Omental fat pad (tissue), 4 donors: ENCODE measurements around the gene CYB5R3. TPM values are rescaled to one million over a fixed set of nuclear protein-coding genes. Genes with fewer than 3 reads are reported as not detected.

Experiments
- ATAC-seq: fragments of 150-250 bp; one replicate; pipeline ENCODE4 v1.9.1; 2016; ENCODE audit warnings: mild to moderate bottlenecking, moderate library complexity; ENCODE audit not compliant: low FRiP score
- DNase-seq: peaks from one replicate; pipeline ENCODE4 v3.0.0-alpha.2; 2019; ENCODE audit warnings: low spot score
- total RNA-seq, 4 donors: library from RNA; depleted of rRNA; stranded (reverse); fragments of >200 nt; gene quantifications; one replicate each; pipeline ENCODE4 v1.1.0, GENCODE V29; 2016
- TF ChIP-seq, protein P1 (sequence below), 3 donors: fragments of 450-650 bp; IDR thresholded peaks; one replicate each; pipeline ENCODE4 v1.5.1; 2016 to 2017; ENCODE audit warnings: antibody characterized with exemption in 3 of 3, mild to moderate bottlenecking in 3 of 3, moderate library complexity in 2 of 3

Gene CYB5R3
- total RNA-seq: 100 to 1,000 TPM; 125 to 212 (median 152) TPM

DNA sequence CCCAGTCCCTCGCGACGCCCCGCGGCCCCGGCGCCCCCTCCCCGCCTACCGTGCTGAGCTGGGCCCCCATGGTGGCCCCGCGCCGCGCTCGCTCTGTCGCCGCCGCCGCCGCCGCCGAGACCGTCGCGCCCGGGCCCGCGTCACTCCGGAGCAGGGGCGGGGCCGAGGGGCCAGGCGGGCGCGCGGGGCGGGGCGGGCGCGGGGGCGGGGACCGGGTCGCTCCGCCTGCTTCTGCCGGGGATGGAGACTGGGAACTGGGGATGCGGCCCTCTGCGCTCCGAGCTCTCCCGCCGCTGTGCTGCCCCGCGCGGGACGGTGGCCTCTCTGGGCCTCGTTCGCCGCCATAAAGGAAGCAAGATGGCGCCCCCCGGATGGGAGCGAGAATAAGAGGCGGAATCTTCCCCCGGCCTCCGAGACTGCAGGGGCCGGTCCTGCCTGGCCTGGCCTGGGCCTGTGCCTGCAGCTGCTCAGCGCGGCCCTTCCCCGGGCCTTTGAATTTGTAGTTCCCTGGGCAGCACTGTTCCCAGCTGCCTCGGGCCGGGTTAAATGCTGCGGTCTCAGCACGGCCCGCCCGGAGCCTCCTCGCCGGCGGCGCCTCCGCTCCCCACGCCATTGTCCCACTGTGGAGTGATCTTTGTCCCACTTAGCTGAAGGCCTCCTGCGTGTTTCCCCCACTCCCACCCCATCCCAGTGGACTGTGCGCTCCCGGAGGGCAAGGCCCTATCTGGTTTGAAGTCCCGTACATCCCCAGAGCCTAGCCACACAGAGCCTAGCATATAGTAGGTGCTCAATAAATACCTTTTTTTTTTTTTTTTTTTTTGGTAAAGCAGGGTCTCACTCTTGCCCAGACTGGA is at the start of gene CYB5R3:
CYB5R3 (minus strand) TSS at position 147 of the 854 bp plus-strand sequence; CDS start at position 70, 77 bp downstream.
- peak; percentile 70 for ATAC-seq
- peak; percentile 46 for DNase-seq
- TF ChIP-seq, protein P1, sequence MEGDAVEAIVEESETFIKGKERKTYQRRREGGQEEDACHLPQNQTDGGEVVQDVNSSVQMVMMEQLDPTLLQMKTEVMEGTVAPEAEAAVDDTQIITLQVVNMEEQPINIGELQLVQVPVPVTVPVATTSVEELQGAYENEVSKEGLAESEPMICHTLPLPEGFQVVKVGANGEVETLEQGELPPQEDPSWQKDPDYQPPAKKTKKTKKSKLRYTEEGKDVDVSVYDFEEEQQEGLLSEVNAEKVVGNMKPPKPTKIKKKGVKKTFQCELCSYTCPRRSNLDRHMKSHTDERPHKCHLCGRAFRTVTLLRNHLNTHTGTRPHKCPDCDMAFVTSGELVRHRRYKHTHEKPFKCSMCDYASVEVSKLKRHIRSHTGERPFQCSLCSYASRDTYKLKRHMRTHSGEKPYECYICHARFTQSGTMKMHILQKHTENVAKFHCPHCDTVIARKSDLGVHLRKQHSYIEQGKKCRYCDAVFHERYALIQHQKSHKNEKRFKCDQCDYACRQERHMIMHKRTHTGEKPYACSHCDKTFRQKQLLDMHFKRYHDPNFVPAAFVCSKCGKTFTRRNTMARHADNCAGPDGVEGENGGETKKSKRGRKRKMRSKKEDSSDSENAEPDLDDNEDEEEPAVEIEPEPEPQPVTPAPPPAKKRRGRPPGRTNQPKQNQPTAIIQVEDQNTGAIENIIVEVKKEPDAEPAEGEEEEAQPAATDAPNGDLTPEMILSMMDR (IDR thresholded peaks at IDR 0.05): no peak

DNA sequence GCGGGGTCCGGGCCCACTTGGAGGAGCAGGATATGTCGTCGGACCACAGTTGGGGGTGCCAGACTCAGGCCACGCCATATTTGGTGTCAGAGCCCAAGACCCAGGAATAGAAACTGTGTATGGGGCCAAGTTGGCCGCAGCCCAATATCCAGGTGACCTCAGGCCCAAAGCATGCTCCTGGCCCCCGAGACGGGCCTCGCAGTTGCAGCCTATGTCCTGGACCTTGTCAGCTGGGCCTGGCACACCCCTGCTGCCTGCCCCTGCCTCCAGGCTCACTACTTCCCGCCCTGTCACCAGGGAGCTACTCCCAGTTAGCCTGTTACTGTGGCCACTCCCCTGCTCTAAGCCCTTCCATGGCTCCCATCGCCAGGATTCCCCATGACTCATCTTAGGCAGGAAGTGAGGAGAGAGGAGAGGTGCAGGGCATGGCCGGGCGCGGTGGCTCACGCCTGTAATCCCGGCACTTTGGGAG is 48.4 kb upstream of the CYB5R3 start:
- TF ChIP-seq, protein P1 (IDR thresholded peaks at IDR 0.05): no peak
- DNase-seq (no peak), ATAC-seq (peak; percentile 46)

DNA sequence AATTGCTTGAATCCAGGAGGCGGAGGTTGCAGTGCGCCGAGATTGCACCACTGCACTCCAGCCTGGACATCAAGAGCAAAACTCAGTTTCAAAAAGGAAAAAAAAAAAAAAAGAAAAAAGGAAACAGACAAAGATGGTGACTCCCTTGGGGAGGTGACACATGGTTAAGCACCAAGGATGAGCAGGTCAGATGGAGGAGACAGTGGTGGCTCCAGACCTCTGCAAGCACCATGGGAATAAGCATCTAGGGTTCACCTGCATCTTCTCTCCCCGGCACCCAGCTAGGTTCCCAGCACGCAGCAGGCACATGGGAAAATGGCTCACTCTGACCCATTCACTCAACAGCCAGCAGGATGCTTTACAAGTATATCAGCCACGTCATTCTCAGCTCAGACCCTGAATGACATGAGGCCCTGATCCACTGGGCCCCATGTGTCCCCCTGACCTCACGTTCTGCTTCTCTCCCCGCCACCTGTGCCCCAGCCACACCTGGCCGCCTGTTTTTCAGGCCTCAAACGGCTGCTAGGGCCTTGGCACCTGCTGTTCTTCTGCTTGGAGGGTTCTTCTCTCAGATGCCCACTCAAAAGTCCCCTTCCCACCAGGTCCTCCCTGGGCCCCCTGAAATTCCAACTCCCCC is 47.3 kb upstream of the CYB5R3 start:
- ATAC-seq (no peak), DNase-seq (no peak)
- TF ChIP-seq, protein P1 (IDR thresholded peaks at IDR 0.05): no peak

DNA sequence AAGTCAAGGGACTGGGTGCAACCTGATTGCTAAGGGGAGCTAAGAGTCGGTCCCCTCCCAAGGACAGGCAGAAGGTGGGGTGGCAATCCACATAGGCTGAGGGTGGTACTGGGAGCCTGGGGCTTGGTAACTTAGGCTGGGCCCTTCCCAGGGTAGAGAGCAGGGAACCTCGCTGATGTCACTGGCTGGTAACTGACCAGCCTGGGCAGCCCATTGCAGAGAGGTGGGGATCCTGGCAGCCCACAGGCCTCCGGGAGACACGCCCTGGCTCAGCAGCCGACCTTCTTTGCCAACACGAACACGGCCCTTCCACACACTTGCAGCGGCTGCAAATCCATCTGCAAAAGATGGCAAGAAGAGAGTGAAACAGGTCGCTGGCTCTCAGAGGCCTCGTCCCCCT is 46.1 kb upstream of the CYB5R3 start:
- ATAC-seq (no peak), DNase-seq (no peak)
- TF ChIP-seq, protein P1 (IDR thresholded peaks at IDR 0.05): no peak

DNA sequence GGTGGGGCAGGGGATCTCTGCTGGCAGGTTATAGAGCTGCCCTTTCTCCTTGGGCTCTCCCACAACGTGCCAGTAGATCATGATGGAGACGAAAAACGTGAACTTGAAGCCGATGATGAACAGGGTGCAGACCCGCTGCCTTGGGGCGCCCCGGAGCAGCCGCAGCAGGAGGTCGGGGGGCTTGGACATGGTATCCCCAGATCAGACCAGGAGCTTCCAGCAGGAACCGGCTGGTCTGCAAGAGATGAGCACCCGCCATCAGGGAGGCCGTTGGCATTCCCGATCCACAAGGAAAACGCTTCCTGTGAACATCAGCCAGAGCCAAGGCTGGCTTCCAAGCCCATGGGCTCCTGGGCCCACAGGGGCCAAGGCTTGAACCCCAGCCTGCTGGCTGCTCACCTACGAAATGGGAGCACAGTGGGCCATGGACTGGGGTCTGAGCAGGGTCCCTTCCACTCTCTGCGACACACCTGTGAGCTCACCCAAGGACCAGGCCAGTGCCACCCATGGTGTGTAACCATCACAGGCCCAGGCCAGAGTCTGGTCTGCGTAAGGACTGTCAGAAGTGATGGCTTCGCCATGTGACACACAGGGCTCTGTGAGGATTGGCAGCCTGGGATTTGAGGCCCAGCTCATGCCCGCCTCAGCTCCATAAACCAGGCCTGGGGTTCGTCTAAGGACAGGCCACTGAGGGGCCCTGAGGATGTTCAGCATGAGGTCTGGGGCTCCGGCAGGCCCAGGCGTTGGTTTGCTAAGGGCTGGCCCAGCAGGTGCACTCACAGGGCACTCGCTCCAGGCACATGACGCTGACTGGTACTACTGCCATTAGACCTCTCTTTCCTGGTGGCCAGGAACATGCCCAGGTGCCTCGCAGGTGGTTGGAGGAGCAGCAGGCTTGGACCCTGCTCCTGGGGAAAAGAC is 44.8 kb upstream of the CYB5R3 start:
- ATAC-seq (no peak), DNase-seq (no peak)
- TF ChIP-seq, protein P1 (IDR thresholded peaks at IDR 0.05): no peak

DNA sequence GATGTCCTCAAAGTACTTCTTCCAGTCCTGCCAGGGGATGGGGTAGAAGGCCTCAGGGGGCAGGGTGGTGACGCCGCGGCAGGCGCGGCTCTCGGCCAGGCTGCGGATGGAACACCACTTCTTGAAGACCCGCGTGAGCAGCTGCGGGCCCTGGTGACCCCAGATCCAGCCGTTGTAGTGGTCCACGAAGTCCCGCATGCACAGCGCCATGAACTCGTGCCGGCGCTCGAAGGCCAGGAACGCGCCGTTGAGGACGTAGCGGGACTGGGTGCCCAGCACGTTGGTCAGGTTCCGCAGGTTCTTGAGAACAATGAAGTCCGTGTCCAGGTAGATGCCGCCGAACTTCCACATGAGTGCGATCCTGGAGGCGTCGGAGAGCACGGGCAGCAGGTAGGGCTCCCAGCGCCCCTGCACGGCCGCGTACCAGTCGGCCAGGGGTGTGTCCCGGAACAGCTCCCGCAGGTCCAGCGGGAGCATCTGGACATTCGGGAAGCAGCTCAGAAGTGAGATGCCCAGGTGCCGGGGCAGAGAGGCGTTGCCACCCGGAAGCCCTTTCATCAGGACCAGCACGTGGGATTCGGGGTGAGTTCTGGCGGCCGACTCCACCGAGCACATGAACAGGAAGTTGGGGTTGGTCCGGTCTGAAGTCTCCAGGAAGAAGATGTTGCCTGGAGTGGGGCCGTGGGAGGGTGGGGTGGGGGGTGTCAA is 44.0 kb upstream of the CYB5R3 start:
- DNase-seq (no peak), ATAC-seq (no peak)
- TF ChIP-seq, protein P1 (IDR thresholded peaks at IDR 0.05): no peak
